RPMI8226 (cell line): ENCODE measurements around the gene PURB.
"Not testable (repeated sequence)": the region's sequence is repeated elsewhere in the genome, so short reads cannot be mapped to it uniquely, and the experiment has no call there.

Experiments used
- DNase-seq: peaks from one replicate; pipeline ENCODE4 v3.0.0-alpha.2; 2015

The PURB gene

GRCh38 chr7:44885394-44886317 lies at the start of gene PURB:
Gene PURB (minus strand): TSS chr7:44885530. CDS start chr7:44885348, 182 bp downstream.
- DNase-seq, result peak; percentile 98

DNA sequence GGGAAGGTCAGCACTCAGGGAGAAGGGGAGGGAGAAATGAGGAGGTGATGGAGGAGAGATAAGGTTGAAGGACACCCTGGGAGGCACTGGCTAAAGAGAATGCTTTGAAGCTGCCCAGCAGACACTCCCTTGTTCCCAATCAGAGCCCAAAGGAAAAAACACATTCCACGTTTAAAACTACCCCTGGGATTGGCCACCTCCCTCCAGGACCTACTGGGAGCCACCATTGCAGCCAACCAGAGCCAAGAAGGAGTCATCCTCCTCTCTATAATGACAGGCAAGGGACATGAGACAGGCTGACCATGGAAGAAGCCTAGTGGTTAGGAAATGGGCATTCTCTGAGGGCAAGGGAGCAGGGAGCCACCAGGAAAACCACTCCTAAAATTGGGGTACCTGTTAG lies 49.7 kb upstream of the PURB start:
- DNase-seq, result no peak

DNA sequence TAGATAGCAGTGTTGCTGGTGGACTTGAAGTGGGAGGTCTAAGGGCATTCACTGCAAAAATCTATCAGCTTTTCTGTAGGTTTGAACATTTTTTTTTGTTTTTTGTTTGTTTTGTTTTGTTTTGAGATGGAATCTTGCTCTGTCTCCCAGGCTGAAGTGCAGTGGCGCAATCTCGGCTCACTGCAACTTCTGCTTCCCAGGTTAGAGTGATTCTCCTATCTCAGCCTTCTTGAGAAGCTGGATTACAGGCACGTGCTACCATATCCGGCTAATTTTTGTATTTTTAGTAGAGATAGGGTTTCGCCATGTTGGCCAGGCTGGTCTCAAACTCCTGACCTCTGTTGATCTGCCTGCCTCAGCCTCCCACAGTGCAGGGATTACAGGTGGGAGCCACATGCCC lies 49.2 kb upstream of the PURB start:
- DNase-seq, result not testable (repeated sequence)

GRCh38 chr7:44930921-44931320 lies 45.6 kb upstream of the PURB start:
- no peak for DNase-seq

DNA sequence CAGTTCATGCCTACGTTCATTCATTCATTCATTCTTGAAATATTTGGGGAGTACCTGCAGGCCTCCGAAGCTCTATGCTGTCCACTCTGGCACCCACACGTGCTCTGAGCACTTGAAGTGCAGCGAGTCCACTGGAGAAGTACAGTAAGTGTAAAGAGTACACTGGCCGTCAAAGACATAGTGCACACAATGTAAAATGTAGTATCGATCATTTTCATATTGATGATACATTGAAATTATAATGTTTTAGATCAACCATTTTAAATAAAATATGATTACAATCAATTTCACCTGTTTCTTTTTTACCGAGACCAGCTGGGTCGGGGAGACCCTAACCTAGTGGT lies 37.0 kb upstream of the PURB start:
- DNase-seq, result no peak

DNA sequence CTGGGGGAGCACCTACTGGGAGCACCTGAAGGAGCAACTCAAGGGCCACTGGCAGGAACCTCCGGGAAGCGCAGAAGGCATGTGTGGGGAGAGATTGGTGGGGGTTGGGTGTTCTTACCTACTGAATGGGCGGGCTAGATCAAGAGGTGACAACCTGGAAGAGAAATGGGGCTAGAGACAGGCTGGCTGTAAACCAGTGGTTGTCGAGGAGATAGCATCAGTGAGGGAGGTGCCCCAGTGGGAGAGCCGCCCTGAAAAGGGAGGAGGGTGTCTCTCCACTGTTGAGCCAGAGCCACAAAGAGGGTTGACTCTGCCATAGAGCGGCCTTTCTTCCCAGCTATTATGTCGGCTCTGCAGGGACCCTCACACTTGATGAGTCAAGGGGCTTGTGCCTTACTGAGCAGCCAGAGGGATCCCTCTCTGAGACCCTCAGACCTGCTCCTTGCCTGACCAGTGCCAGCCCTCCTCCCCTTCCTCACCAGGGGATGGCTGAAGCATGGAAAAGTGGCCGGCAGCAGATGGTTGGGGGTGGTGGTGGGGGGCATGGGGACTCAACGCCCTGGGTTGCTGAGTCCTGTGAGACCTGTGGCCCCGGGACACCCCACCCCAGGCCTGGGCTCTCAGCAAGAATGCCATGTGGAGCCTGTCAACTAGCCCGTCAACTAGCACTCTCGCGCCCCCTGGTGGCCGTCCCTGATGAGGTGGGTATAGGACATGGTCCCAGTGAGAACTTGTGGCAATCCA lies 36.4 kb upstream of the PURB start:
- DNase-seq, result peak; percentile 89

- no peak for DNase-seq
Observed at GRCh38 chr7:44920119-44920518, 34.8 kb upstream of the PURB start.

GRCh38 chr7:44918029-44918428 lies 32.7 kb upstream of the PURB start:
- DNase-seq, result no peak

GRCh38 chr7:44917465-44917864 lies 32.1 kb upstream of the PURB start:
- DNase-seq, result no peak

DNA sequence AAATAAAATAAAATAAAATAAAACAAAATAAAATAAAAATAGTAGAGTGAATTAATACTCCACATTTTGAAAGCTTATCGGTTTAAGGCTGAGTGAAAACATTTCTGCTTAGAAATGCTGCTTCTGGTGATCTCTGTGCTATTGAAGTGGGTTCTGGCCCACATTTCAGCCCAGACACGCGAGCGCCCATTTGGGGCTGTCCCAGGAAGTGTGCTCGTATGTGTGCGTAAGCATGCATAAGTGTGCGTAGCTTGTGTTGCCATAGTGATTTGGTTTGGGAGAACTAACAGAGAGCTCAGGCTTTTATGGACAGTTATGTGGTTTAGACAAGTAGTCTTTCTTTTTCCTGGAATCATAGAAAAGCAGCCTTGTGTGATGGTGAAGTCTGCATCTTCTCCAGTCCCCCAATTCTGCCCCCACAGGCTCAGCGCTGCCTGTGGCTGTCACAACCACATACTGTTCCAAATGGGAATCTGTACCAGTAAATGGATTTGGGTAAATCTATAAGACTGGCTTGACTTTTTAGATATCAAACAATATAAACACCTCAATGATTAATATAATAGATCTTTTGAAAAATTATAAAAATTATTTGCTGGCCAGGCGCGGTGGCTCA lies 29.8 kb upstream of the PURB start:
- DNase-seq, result no peak

DNA sequence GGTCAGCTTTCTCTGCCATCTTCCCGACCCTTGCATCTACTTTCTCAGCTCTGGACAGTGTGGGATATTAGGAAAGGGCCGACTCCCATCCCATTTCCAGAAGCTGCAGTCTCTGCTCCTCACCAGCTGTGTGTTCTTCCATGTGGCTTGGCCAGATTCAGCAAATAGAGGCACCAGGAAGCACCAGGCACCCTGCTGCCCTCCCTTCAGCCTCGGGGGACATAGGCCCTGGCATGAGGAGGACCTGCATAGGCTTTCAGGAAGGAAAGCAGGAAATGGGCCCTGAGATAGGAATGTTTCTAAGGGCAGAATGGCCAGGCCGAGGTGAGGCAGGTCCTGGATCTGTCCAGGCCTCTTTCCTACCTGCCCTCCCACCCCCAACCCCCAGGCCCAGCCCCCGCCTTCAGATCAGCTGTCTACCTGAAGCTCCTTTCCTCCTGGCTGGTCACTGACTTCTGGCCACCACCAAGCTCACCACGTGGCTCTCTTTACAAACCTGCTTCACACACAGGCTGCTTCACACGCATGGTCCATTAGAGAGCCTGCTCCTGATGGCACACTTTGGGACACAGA lies 27.5 kb upstream of the PURB start:
- DNase-seq, result no peak

GRCh38 chr7:44911911-44912310 lies 26.6 kb upstream of the PURB start:
- DNase-seq, result no peak

DNA sequence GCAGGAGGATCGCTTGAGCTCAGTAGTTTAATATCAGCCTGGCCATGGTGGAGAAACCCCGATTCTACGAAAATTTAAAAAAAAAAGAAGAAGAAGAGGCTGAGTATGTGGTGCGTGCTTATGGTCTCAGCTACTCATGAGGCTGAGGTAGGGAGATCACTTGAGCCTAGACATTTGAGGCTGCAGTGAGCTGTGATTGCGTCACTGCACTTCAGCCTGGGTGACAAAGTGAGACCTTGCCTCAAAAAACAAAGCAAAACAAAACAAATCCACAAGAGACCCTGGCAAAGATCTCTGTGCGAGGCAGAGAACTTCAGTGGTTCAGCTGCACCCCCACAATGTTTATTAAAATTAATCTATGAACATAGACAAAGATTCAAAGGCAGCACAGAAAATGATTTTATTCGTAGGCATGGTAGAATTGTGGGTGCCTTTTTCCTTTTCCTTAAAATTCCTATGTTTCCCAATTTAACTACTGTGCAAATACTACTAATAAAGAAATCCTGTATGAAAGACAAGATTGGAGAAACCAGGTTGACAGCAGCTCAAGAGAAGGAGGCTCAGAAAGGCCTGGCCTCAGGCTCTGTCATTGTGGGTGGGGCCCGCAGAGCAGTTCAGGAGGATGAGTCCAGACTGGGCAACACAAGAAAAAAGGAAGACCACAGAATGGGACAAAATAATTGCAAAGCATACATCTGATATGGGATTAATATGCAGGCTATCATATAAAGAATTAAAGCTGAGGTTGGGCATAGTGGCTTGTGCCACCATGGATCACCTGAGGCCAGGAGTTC lies 24.5 kb upstream of the PURB start:
- no peak for DNase-seq

DNA sequence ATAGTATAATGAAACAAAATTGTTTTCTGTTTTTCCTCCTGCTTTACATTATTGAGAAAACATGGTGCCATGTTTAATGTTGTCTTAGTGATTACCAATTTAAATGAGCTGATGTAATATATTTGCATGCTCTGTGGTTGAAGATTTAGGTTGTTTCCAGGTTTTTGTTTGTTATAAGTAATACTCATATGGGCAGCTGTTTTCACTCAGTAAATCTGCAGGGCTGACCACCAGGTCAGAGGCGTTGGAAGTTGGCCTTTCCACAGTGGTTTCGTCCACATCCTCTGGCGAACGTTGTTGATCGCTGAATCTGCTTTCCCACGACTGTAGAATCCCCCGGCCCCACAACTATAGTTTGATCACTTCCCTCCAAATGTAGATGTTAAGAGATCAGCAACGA lies 21.6 kb upstream of the PURB start:
- DNase-seq, result no peak

- no peak for DNase-seq
Observed at GRCh38 chr7:44905002-44905635, 19.8 kb upstream of the PURB start.

GRCh38 chr7:44899443-44899842 lies 14.1 kb upstream of the PURB start:
- DNase-seq, result no peak

DNA sequence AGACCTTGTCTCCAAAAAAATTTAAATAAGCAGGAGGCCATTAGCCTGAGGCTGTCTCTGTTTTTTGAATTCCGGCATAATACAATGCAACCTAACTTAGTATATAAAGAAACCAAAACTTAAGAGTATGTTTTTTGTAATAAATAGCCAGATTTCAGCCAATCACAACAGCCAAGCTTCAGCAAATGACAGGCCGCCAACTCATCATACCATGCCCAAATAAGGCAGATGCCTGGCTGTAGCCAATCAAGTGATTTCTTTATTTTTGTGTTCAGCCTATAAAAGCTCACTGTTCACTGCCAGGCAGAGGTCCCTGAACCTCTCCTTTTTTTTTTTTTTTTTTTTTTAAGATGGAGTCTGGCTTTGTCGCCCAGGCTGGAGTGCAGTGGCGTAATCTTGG lies 12.7 kb upstream of the PURB start:
- no peak for DNase-seq

DNA sequence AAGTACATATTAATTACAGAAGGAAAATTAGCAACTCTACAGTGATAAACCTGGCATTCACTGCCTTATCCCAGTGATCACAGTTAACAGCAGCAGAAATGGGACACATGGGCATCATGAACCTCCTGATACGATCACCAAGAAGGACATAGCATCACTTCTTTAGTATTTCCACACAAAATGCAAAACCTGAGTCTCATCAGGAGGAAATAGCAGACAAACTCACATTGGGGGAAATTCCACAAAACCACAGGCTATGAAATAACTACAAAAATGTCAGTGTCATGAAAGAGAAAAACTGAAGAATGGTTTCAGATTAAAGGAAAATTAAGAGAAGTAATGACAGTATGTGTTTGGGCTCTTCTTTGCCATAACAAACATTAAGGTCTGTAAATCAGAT lies 12.0 kb upstream of the PURB start:
- DNase-seq, result no peak

DNA sequence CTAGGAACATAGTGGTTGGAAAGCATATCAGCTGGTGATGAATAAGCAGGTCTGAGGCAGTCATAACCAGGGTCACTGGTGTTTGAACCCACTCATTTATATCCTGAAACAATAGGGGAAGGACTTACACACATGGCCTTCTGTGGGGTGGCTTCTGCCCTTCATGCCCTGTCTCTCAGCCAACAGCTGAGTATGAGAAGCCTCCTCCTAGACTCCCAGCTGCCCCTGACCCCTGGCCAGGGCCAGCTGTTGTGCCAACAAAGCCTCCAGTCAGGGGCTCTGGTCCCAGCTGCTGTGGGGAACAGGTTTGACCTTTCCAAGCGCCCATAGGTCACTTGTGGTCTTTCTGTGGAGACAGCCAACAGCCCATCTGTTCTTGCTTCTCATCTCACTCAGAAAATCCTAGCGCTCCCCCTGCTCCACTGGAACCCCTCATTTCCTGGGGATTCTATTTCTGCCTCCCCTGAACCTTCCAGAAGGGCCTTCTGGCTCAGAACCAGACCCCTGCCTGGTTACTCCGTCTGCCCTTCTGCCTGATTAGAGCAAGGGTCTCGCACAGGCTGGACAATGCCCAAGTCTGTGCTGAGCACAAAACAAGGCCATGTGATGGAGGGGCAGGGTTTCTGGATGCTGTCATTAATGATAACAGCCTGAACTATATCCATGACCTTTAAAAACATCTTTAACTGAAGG lies 9.7 kb upstream of the PURB start:
- no peak for DNase-seq

DNA sequence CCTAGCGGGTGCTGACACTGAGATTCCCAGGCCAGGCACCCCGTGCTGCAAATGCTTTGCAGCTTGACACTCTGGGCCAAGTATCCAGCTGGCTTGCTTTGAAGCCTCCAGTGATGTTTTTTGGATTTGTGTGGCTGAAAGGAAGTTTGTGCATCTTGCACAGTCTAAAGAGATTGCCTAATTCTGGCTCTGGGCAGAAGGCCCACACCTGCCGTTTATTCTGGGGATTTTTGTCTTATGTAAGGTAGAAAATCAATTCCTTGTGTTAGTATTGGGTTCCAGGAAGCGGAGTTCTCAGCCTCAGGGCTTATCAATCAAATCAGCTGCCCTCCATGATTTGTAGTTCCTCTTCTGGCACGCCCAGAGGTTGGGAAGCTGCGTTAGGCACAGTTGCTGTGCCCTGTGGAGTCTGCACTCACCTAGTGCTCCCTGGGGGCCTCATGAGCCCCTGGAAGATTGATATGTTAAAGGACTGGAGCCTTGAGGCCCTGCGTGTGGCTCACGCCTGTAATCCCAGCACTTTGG lies 8.4 kb upstream of the PURB start:
- DNase-seq, result no peak

- no peak for DNase-seq
Observed at GRCh38 chr7:44891791-44892190, 6.5 kb upstream of the PURB start.
